Astrocyte (in vitro differentiated cells and primary cell): ENCODE results near the gene TINAG. TPM values are rescaled to one million over a fixed set of nuclear protein-coding genes. Genes with fewer than 3 reads are reported as not detected.

Source experiments
- DNase-seq: peaks from one replicate; pipeline ENCODE4 v3.0.0-alpha.2; 2010; ENCODE audit warnings: low read depth
- FAIRE-seq: peaks from 2 replicates; lab custom pipeline; 2011; peaks lifted over from hg19 to GRCh38; lab: Jason Lieb, UNC
- H2AFZ ChIP-seq: 2 replicates; pipeline ENCODE4 v1.6.0; 2012; ENCODE audit warnings: low read depth, low read length, inconsistent platforms
- H3K27ac ChIP-seq: 2 replicates; pipeline ENCODE4 v1.5.1; 2011; ENCODE audit warnings: low read depth, low read length, inconsistent platforms
- H3K27me3 ChIP-seq: 2 replicates; pipeline ENCODE4 v1.6.0; 2011; ENCODE audit warnings: low read length, inconsistent platforms; ENCODE audit not compliant: insufficient read depth
- H3K36me3 ChIP-seq: 2 replicates; pipeline ENCODE4 v1.5.1; 2011; ENCODE audit warnings: low read length, inconsistent platforms; ENCODE audit not compliant: insufficient read depth
- H3K4me1 ChIP-seq: 2 replicates; pipeline ENCODE4 v1.5.1; 2011; ENCODE audit warnings: low read length, inconsistent platforms; ENCODE audit not compliant: insufficient read depth
- H3K4me2 ChIP-seq: 2 replicates; pipeline ENCODE4 v1.6.0; 2012; ENCODE audit warnings: low read length, inconsistent platforms
- H3K4me3 ChIP-seq: 2 replicates; pipeline ENCODE4 v1.5.1; 2011; ENCODE audit warnings: low read depth, mild to moderate bottlenecking, low read length, inconsistent platforms; ENCODE audit not compliant: insufficient read depth
- H3K79me2 ChIP-seq: 2 replicates; pipeline ENCODE4 v1.6.0; 2012; ENCODE audit warnings: mild to moderate bottlenecking, low read length, inconsistent platforms; ENCODE audit not compliant: insufficient read depth
- H3K9ac ChIP-seq: 2 replicates; pipeline ENCODE4 v1.6.0; 2012; ENCODE audit warnings: mild to moderate bottlenecking, low read length, inconsistent platforms
- H3K9me3 ChIP-seq: 2 replicates; pipeline ENCODE4 v1.5.1; 2012; ENCODE audit warnings: low read depth, mild to moderate bottlenecking, low read length, inconsistent platforms; ENCODE audit not compliant: insufficient read depth
- H4K20me1 ChIP-seq: 2 replicates; pipeline ENCODE4 v1.6.0; 2012; ENCODE audit warnings: low read length, inconsistent platforms; ENCODE audit not compliant: insufficient read depth
- H3K27ac Mint-ChIP-seq: one replicate; pipeline ENCODE4 v1.8.0; 2021; ENCODE audit warnings: mild to moderate bottlenecking, mixed read lengths; ENCODE audit not compliant: unreplicated experiment
- H3K27me3 Mint-ChIP-seq: one replicate; pipeline ENCODE4 v1.8.0; 2021; ENCODE audit warnings: low read depth, mixed read lengths; ENCODE audit not compliant: unreplicated experiment
- H3K36me3 Mint-ChIP-seq: one replicate; pipeline ENCODE4 v1.8.0; 2021; ENCODE audit warnings: low read depth, mixed read lengths; ENCODE audit not compliant: unreplicated experiment
- H3K4me1 Mint-ChIP-seq: one replicate; pipeline ENCODE4 v1.8.0; 2021; ENCODE audit warnings: low read depth, mixed read lengths; ENCODE audit not compliant: unreplicated experiment
- H3K4me3 Mint-ChIP-seq: one replicate; pipeline ENCODE4 v1.8.0; 2021; ENCODE audit warnings: mild to moderate bottlenecking, moderate library complexity, mixed read lengths; ENCODE audit not compliant: unreplicated experiment
- H3K9me3 Mint-ChIP-seq: one replicate; pipeline ENCODE4 v1.8.0; 2021; ENCODE audit warnings: mild to moderate bottlenecking, mixed read lengths; ENCODE audit not compliant: unreplicated experiment
- CTCF ChIP-seq: IDR thresholded peaks from 2 replicates; pipeline ENCODE4 v1.5.1; 2011; ENCODE audit warnings: low read depth, mild to moderate bottlenecking, inconsistent platforms, low read length, moderate library complexity; ENCODE audit not compliant: insufficient read depth
- EZH2 ChIP-seq: IDR thresholded peaks from 2 replicates; pipeline ENCODE4 v1.6.1; 2012; ENCODE audit warnings: mild to moderate bottlenecking, low read length, inconsistent platforms; ENCODE audit not compliant: insufficient read depth
- total RNA-seq: library from RNA; stranded (reverse); gene quantifications from 2 replicates; pipeline ENCODE4 v1.2.1, GENCODE V29; 2021

Gene TINAG
- total RNA-seq, 1 donor from 2014 or later = not detected

- Histone ChIP-seq H3K4me3 (no peak overlapping the region), H3K9ac (no peak overlapping the region), H3K79me2 (no peaks in the 10 kb centered on the region), H3K36me3 (no peaks in the 10 kb centered on the region), H2AFZ (no peak overlapping the region), H3K9me3 (no peaks in the 10 kb centered on the region), H3K4me1 (no peaks in the 10 kb centered on the region), H3K27me3 (no peaks in the 10 kb centered on the region), H3K27ac (no peak overlapping the region), H4K20me1 (no peaks in the 10 kb centered on the region), H3K4me2 (no peak overlapping the region)
- Mint-ChIP-seq H3K36me3 (no peaks in the 10 kb centered on the region), H3K4me3 (no peak overlapping the region), H3K27me3 (no peaks in the 10 kb centered on the region), H3K4me1 (peaks cover 5% of the 10 kb centered on the region), H3K9me3 (no peaks in the 10 kb centered on the region), H3K27ac (no peak overlapping the region)
- TF ChIP-seq CTCF (no peak), EZH2 (no peak)
- FAIRE-seq = no peak
- DNase-seq = no peak
Observed at GRCh38 chr6:54262971-54263370, 45.3 kb upstream of the TINAG start.

GRCh38 chr6:54264581-54265272 is 43.5 kb upstream of the TINAG start:
- FAIRE-seq = no peak

More at GRCh38 chr6:54264581-54265272, 43.5 kb upstream of the TINAG start:
- no peaks in the 10 kb centered on the region for H3K27me3 ChIP-seq
- no peaks in the 10 kb centered on the region for H3K36me3 Mint-ChIP-seq
- H3K9me3 ChIP-seq = no peaks in the 10 kb centered on the region
- H3K36me3 ChIP-seq = no peaks in the 10 kb centered on the region
- no peak overlapping the region for H2AFZ ChIP-seq
- H3K9me3 Mint-ChIP-seq = no peaks in the 10 kb centered on the region
- H3K9ac ChIP-seq = no peak overlapping the region
- no peak overlapping the region for H3K27ac Mint-ChIP-seq
- no peak overlapping the region for H3K4me2 ChIP-seq
- no peaks in the 10 kb centered on the region for H3K4me1 ChIP-seq
- peaks cover 5% of the 10 kb centered on the region for H3K4me1 Mint-ChIP-seq
- no peak for DNase-seq
- H3K79me2 ChIP-seq = no peaks in the 10 kb centered on the region
- H3K4me3 Mint-ChIP-seq = no peak overlapping the region
- H3K27ac ChIP-seq = no peak overlapping the region
- TF ChIP-seq CTCF = no peak
- TF ChIP-seq EZH2 = no peak
- H3K4me3 ChIP-seq = no peak overlapping the region
- H3K27me3 Mint-ChIP-seq = no peaks in the 10 kb centered on the region
- H4K20me1 ChIP-seq = no peaks in the 10 kb centered on the region
